NCI-H345 treated with DMSO at 0.1 percent for 48 hours (cell line): Measurements from ENCODE around the gene WWOX.

Source experiments
- DNase-seq: peaks from one replicate; lab custom pipeline; 2025; ENCODE audit not compliant: unreplicated experiment; lab: John Stamatoyannopoulos, UW

WWOX gene

GRCh38 chr16:78635807-78636206 lies 536.4 kb downstream of the WWOX start:
- DNase-seq: no peak

GRCh38 chr16:78638371-78638770 lies 538.9 kb downstream of the WWOX start:
- DNase-seq: no peak

GRCh38 chr16:78639775-78640174 lies 540.3 kb downstream of the WWOX start:
- DNase-seq: no peak

- no peak for DNase-seq
Observed at GRCh38 chr16:78640886-78641285, 541.4 kb downstream of the WWOX start.

GRCh38 chr16:78641433-78641832 lies 542.0 kb downstream of the WWOX start:
- DNase-seq: no peak

DNA sequence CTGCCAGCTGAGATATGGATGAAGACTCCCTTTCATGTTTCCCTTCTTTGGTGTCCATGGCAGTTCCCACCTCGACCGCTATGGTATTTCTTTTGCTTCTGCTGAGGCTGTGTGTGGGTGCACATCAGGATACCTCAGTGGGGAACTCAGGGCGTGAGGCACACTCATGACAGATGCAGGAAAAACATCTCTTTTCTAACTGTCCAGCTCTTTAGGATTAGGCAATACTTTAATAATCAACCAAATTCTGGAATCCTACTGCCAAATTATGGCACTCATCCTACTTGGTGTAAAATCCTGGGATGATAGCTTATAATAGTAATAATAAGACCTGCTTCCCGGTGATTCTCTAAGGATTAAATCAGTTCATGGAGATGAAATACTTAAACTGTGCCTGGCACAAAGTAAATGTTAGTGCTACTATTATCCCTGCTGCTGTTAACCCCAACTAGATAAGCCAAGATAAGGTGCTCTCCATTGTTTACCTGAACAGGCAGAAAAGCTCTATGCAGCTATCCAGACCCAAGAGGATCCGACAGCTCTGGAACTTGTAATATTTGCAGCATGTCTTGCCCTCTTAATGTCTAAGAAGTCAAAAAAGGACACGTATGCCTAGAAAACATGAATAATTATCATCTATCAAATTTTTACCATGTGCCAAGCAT lies 543.3 kb downstream of the WWOX start:
- no peak for DNase-seq

DNA sequence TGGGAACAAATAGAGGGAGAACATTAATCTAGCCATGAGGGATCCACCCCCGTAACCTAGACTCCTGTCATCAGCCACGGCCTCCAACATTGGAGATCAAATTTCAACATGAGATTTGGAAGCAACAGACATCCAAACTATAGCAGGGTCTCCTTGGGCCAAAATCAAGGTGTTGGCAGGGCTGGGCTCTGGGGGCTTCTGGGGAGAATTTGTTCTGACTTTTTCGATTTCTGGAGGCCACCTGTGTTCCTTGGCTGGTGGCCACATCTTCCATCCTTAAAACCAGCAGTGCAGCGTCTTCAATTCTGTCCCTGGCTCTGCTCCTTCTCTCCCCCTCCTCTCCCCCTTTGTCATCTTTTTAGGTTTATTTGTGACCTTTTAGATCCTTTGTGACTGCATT lies 546.2 kb downstream of the WWOX start:
- DNase-seq: no peak

GRCh38 chr16:78647019-78647418 lies 547.6 kb downstream of the WWOX start:
- no peak for DNase-seq

GRCh38 chr16:78647491-78647890 lies 548.0 kb downstream of the WWOX start:
- no peak for DNase-seq

GRCh38 chr16:78648517-78648916 lies 549.1 kb downstream of the WWOX start:
- no peak for DNase-seq

- DNase-seq: no peak
Observed at GRCh38 chr16:78650339-78651074, 551.1 kb downstream of the WWOX start.

- DNase-seq: no peak
Observed at GRCh38 chr16:78654929-78655328, 555.5 kb downstream of the WWOX start.

GRCh38 chr16:78655331-78656113 lies 556.1 kb downstream of the WWOX start:
- no peak for DNase-seq

DNA sequence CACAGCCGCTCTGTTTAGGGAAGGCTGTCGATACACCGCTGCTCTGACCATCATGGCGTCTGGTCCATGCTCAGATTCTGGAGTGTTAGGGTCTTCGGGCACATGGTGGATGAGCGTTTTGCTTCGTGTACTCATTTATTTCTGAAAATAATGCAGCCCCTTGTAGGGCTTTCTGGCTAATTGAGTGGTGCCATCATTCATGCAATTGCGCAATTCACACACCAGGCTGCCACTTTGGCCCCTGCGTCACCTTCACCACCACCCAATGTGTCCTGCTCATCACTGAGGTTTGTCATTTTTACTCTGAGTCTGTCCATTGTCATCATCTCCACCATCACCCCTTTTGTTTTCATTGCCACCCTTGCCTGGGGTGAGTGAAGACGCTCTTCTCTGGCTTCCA lies 557.4 kb downstream of the WWOX start:
- DNase-seq: no peak

DNA sequence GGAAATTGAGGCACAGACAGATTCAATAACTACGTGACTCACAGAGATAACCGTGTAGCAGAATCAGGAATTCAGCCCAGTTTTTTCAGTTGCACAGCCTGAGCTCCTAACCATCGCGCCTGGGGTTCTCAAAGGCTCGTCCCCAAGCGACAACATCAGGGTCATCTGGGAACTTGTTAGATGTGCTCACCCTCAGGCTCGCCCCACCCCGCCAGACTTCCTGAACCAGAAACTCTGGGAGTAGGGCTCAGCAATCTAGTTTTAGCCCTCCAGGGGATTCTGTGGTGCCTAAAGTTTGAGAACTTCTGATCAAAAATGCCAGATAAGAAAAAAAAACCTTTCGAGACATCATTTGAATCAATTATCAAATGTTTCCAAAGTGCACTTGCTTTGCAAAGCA lies 559.8 kb downstream of the WWOX start:
- DNase-seq: no peak

DNA sequence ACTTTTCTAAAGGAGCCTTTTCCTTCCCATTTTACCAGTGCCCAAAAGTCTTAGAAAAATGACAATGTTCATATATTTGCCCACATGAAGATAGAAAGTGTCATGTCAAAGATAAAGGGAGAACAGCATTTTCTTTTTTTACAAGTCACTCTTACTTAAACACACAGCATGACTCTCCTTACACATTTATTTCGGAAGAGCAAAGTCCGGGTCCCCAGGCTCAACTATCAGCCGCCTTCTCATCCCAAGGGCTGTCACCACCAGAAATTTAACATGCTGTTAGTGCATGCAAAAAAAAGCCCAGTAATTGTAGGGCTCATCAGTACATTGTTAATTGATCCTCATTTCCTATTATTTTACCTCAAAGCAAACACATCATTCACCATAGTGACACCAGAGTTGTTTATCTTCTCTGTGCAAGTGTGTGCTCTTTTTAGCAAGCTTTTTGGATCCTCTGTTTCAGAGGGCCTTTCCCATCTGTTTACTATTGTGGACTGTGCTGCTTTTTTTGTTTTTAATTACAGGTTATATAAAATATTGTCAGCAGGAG lies 560.3 kb downstream of the WWOX start:
- DNase-seq: peak; percentile 24

- DNase-seq: no peak
Observed at GRCh38 chr16:78660795-78661194, 561.3 kb downstream of the WWOX start.

DNA sequence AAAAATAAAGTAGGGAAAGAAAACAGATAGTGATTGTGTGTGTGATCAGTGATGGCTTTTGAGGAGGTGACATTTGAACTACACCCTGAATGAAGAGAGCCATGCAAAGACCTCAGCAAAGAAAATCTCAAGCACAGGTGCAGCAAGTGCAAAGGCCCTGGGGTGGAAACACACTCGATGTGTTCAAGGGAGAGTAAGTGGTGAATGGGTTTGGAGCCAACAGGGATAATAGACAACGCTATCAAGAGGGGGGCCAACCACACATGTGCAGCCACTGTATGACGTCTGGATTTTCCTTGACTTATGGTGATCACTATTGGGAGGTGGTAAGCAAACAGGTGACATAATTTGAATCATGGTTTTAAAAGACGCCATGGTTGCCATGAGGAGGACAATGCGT lies 564.2 kb downstream of the WWOX start:
- no peak for DNase-seq

DNA sequence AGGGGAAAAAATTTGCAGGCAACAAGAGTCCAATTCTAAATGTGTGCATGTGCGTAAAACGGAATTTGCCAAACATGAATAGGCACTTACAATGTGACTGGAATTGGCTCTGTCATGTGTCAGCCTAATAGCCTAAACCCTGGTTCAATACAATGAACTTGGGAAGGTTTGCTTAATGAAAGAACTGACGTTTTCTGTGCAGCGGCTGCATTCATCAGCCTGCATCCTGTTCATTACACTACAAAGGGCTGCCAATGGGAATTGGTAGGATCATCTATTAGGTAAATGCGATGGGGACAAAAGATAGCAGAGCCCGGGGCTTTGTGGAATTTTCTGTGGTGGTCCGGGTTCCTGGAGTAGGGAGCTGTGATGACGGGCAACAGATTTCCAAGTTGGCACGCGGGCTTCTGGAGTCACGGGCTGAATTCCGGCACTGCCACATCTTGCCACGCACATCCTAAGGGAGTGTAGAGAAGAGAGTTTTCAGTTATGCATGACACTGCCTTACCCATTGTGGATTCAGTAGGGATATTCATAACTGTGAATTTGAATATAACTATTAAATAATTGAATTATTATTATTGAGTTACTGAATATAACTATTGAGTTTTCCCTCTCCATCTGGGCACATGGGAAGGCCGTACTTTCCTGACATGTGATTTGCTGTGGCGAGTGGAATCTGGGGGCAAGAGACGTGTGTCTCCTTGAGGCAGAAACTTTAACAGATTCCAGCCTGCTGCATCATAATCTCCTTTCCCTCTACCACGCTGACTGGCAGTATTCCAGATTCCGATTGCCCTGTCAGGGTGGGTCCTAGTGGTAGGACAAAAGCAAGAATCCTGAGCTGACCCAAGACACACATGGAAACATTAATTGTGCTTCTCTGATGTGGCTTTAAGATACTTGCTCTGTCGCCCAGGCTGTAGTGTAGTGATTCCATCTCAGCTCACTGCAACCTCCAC lies 565.6 kb downstream of the WWOX start:
- no peak for DNase-seq

DNA sequence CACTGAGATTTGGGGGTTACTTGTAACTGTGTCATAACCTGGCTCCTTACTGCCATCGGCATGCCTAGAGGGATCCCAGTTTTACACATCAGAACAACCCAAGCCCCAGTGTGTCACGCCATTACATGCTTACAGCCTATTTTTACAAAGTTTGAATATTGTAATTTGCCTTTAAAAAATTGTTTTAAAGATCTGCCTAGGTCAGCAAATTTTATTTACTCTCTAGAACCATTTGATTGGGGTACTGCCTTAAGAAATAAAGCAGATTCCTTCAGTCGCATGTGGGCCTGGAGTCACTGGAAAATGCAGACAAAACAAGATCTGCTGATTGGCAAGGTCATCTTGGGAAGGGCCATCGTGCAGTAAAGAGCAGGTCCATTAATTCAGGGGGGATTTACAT lies 566.9 kb downstream of the WWOX start:
- DNase-seq: no peak

DNA sequence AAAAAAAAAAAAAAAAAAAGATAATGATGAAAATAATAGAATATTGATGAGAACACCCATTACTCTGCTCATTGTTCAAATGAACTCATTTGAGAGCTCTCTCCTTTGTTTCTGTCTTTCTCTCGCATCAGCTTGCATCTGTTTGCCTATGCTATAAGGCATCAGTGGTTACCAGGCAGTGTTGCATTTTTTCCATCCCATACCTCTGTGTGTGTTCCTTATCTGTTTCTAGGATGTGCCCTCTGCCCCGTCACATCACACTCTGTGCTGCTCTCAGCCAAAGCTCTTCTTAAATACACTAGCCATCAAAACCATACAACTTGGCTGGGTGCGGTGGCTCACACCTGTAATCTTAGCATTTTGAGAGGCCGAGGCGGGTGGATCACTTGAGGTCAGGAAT lies 568.2 kb downstream of the WWOX start:
- no peak for DNase-seq
